PC-9 (cell line): ENCODE measurements around the gene ANXA11.
"Not testable (repeated sequence)": the region's sequence is repeated elsewhere in the genome, so short reads cannot be mapped to it uniquely, and the experiment has no call there.

ENCODE experiments used
- CTCF ChIP-seq: fragments of 200-600 bp; sonication (generic); conservative IDR thresholded peaks from 2 replicates; pipeline ENCODE4 v1.6.1; 2017; ENCODE audit warnings: mixed run types, antibody characterized with exemption, mild to moderate bottlenecking, moderate library complexity
- EZH2 ChIP-seq: fragments of 200-600 bp; sonication (generic); IDR thresholded peaks from 2 replicates; pipeline ENCODE4 v1.8.0; 2017; ENCODE audit warnings: antibody characterized with exemption, low read depth

DNA sequence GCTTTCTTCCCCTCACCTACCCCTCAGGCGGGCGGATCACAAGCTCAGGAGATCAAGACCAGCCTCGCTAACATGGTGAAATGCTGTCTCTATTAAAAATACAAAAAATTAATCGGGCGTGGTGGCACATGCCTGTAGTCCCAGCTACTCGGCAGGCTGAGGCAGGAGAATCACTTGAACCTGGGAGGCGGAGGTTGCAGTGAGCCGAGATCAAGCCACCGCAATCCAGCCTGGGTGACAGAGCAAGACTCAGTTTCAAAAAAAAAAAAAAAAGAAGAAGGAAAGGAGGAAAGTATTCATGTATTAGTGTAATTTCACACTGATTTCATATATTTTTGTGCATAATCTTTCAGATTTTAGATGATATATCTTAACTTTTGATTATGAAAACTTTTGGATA is 71.7 kb downstream of the ANXA11 start:
- TF ChIP-seq CTCF, EZH2: not testable (repeated sequence)
